Endothelial cell (in vitro differentiated cells): ENCODE measurements around the gene TPPP3. TPM values are rescaled to one million over a fixed set of nuclear protein-coding genes. Genes with fewer than 3 reads are reported as not detected.

Experiments used
- DNase-seq: peaks from one replicate; pipeline ENCODE4 v3.0.0; 2021; ENCODE audit warnings: low spot score
- H3K27ac Mint-ChIP-seq: one replicate; pipeline ENCODE4 v1.8.0; 2021; ENCODE audit warnings: mixed read lengths, inconsistent platforms; ENCODE audit not compliant: unreplicated experiment
- H3K27me3 Mint-ChIP-seq: one replicate; pipeline ENCODE4 v1.8.0; 2021; ENCODE audit warnings: mild to moderate bottlenecking, moderate library complexity, mixed read lengths, inconsistent platforms; ENCODE audit not compliant: unreplicated experiment
- H3K36me3 Mint-ChIP-seq: one replicate; pipeline ENCODE4 v1.8.0; 2021; ENCODE audit warnings: mild to moderate bottlenecking, low read depth, mixed read lengths, inconsistent platforms; ENCODE audit not compliant: unreplicated experiment
- H3K4me1 Mint-ChIP-seq: one replicate; pipeline ENCODE4 v1.8.0; 2021; ENCODE audit warnings: mild to moderate bottlenecking, mixed read lengths, inconsistent platforms; ENCODE audit not compliant: unreplicated experiment
- H3K4me3 Mint-ChIP-seq: one replicate; pipeline ENCODE4 v1.8.0; 2021; ENCODE audit warnings: mild to moderate bottlenecking, mixed read lengths, inconsistent platforms; ENCODE audit not compliant: unreplicated experiment
- H3K9me3 Mint-ChIP-seq: one replicate; pipeline ENCODE4 v1.8.0; 2021; ENCODE audit warnings: mixed read lengths, inconsistent platforms; ENCODE audit not compliant: unreplicated experiment
- CTCF ChIP-seq: fragments of 200-600 bp; sonication (generic); IDR thresholded peaks from one replicate; pipeline ENCODE4 v1.5.0; 2021; ENCODE audit warnings: antibody characterized with exemption; ENCODE audit not compliant: unreplicated experiment
- total RNA-seq: library from RNA; stranded (reverse); fragmentation: NEBNext Ultra II Directional; extraction: Animal tissue kit (Norgen Biotek cat#: 25700); gene quantifications from one replicate; pipeline ENCODE4 v1.2.1, GENCODE V29; 2021; ENCODE audit not compliant: unreplicated experiment

Gene TPPP3
- total RNA-seq, 1 donor from 2014 or later: 1.1 TPM

GRCh38 chr16:67433131-67433719 lies 39.9 kb upstream of the TPPP3 start:
- H3K27ac Mint-ChIP-seq: no peak overlapping the region
- DNase-seq: no peak
- peaks cover 22% of the 10 kb centered on the region for H3K27me3 Mint-ChIP-seq
- no peak for TF ChIP-seq CTCF
- peak overlapping the region; percentile 44 for H3K4me3 Mint-ChIP-seq
- no peaks in the 10 kb centered on the region for H3K9me3 Mint-ChIP-seq
- H3K4me1 Mint-ChIP-seq: peaks cover 28% of the 10 kb centered on the region
- peaks cover 9% of the 10 kb centered on the region for H3K36me3 Mint-ChIP-seq

- peaks cover 22% of the 10 kb centered on the region for H3K27me3 Mint-ChIP-seq
- no peak overlapping the region for H3K4me3 Mint-ChIP-seq
- H3K36me3 Mint-ChIP-seq: peaks cover 3% of the 10 kb centered on the region
- H3K27ac Mint-ChIP-seq: no peak overlapping the region
- H3K4me1 Mint-ChIP-seq: peaks cover 28% of the 10 kb centered on the region
- DNase-seq: no peak
- H3K9me3 Mint-ChIP-seq: no peaks in the 10 kb centered on the region
- TF ChIP-seq CTCF: no peak
Measured at GRCh38 chr16:67432506-67432890, 39.2 kb upstream of the TPPP3 start.

- H3K36me3 Mint-ChIP-seq: peaks cover 3% of the 10 kb centered on the region
- peak overlapping the region; percentile 77 for H3K4me3 Mint-ChIP-seq
- no peaks in the 10 kb centered on the region for H3K9me3 Mint-ChIP-seq
- H3K4me1 Mint-ChIP-seq: peaks cover 28% of the 10 kb centered on the region
- peaks cover 22% of the 10 kb centered on the region for H3K27me3 Mint-ChIP-seq
- H3K27ac Mint-ChIP-seq: no peak overlapping the region
- no peak for DNase-seq
- TF ChIP-seq CTCF: no peak
Measured at GRCh38 chr16:67431775-67432505, 38.6 kb upstream of the TPPP3 start.

- DNase-seq: peak; percentile 54
- H3K4me1 Mint-ChIP-seq: peaks cover 28% of the 10 kb centered on the region
- H3K27me3 Mint-ChIP-seq: peaks cover 24% of the 10 kb centered on the region
- H3K9me3 Mint-ChIP-seq: no peaks in the 10 kb centered on the region
- H3K27ac Mint-ChIP-seq: no peak within 1 kb of the TSS
- H3K4me3 Mint-ChIP-seq: peak within 1 kb of the TSS; percentile 77
- peaks cover 3% of the 10 kb centered on the region for H3K36me3 Mint-ChIP-seq
- TF ChIP-seq CTCF: no peak
Measured at GRCh38 chr16:67430977-67431774, 37.9 kb upstream of the TPPP3 start, which contains the start of gene HSD11B2. TSS of gene HSD11B2 (plus strand) at chr16:67431121. CDS start at chr16:67431249, 128 bp downstream.
